Activated CD4-positive, alpha-beta T cell treated with anti-CD3 and anti-CD28 coated beads for 48 hours (primary cell): ENCODE measurements around the gene FAM114A1.

Experiments
- DNase-seq: peaks from one replicate; pipeline ENCODE4 v3.0.0-alpha.2; 2020

FAM114A1 gene

GRCh38 chr4:38859501-38859900, 8.1 kb upstream of the FAM114A1 start:
- DNase-seq: no peak

- peak; percentile 78 for DNase-seq
Measured at GRCh38 chr4:38860788-38861424, 6.7 kb upstream of the FAM114A1 start.

GRCh38 chr4:38861791-38862190, 5.8 kb upstream of the FAM114A1 start:
- DNase-seq: no peak

- no peak for DNase-seq
Measured at GRCh38 chr4:38865445-38865844, 2.2 kb upstream of the FAM114A1 start.

GRCh38 chr4:38866973-38867477, 581 bp upstream of the FAM114A1 start:
- DNase-seq: no peak

- DNase-seq: no peak
Measured at GRCh38 chr4:38868059-38868960, 704 bp downstream of the FAM114A1 start.

GRCh38 chr4:38869511-38869910, 1.9 kb downstream of the FAM114A1 start:
- no peak for DNase-seq

- no peak for DNase-seq
Measured at GRCh38 chr4:38870098-38870808, 2.6 kb downstream of the FAM114A1 start.

GRCh38 chr4:38871593-38871992, 4.0 kb downstream of the FAM114A1 start:
- no peak for DNase-seq

- DNase-seq: no peak
Measured at GRCh38 chr4:38872620-38873019, 5.0 kb downstream of the FAM114A1 start.

- no peak for DNase-seq
Measured at GRCh38 chr4:38873290-38873944, 5.8 kb downstream of the FAM114A1 start.

GRCh38 chr4:38876636-38877035, 9.0 kb downstream of the FAM114A1 start:
- DNase-seq: no peak

GRCh38 chr4:38884254-38884653, 16.6 kb downstream of the FAM114A1 start:
- DNase-seq: no peak

GRCh38 chr4:38889143-38889542, 21.5 kb downstream of the FAM114A1 start:
- DNase-seq: no peak

GRCh38 chr4:38891051-38891983, 23.7 kb downstream of the FAM114A1 start:
- DNase-seq: no peak

GRCh38 chr4:38894322-38894982, 26.8 kb downstream of the FAM114A1 start:
- no peak for DNase-seq

GRCh38 chr4:38896940-38897339, 29.3 kb downstream of the FAM114A1 start:
- no peak for DNase-seq

- DNase-seq: no peak
Measured at GRCh38 chr4:38898245-38898644, 30.6 kb downstream of the FAM114A1 start.

- no peak for DNase-seq
Measured at GRCh38 chr4:38902221-38902620, 34.6 kb downstream of the FAM114A1 start.

- DNase-seq: no peak
Measured at GRCh38 chr4:38902695-38903094, 35.1 kb downstream of the FAM114A1 start.

- DNase-seq: no peak
Measured at GRCh38 chr4:38904090-38904666, 36.6 kb downstream of the FAM114A1 start.
